OCI-LY7 (cell line): ENCODE measurements around the gene PPP2R2B.

ENCODE experiments used
- EZH2phosphoT487 ChIP-seq: fragments of 200-600 bp; sonication (generic); IDR thresholded peaks from 2 replicates; pipeline ENCODE4 v1.6.1; 2018; ENCODE audit warnings: low read depth, borderline replicate concordance, mild to moderate bottlenecking, mixed run types, antibody characterized with exemption, low read length, moderate library complexity, mixed read lengths
- TF ChIP-seq, protein P1 (sequence below): fragments of 200-600 bp; sonication (generic); conservative IDR thresholded peaks from 2 replicates; pipeline ENCODE4 v1.5.1; 2014; ENCODE audit warnings: mild to moderate bottlenecking, antibody characterized with exemption, low read length, moderate library complexity, mixed read lengths

DNA sequence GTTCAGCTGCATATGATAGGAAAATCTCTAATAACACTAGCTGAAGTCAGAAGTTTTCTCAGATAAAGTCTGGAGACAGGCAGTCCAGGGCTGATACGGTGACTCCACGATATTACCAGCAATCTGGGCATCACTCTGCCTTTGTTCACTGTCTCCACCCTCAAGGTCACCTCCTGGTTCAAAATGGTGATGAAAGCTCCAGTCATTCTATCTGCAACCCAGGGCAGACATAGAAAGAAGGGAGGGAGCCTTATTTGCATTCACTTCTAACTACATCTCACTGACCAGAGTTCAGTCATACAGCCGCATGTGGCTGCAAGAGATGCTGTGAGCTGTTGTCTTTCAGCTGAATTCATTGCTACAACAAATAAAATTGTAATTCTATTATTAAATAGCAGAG, 340.1 kb downstream of the PPP2R2B start:
- TF ChIP-seq, protein P1, sequence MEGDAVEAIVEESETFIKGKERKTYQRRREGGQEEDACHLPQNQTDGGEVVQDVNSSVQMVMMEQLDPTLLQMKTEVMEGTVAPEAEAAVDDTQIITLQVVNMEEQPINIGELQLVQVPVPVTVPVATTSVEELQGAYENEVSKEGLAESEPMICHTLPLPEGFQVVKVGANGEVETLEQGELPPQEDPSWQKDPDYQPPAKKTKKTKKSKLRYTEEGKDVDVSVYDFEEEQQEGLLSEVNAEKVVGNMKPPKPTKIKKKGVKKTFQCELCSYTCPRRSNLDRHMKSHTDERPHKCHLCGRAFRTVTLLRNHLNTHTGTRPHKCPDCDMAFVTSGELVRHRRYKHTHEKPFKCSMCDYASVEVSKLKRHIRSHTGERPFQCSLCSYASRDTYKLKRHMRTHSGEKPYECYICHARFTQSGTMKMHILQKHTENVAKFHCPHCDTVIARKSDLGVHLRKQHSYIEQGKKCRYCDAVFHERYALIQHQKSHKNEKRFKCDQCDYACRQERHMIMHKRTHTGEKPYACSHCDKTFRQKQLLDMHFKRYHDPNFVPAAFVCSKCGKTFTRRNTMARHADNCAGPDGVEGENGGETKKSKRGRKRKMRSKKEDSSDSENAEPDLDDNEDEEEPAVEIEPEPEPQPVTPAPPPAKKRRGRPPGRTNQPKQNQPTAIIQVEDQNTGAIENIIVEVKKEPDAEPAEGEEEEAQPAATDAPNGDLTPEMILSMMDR = no peak
- TF ChIP-seq EZH2phosphoT487 = no peak
